ENCODE data around the gene CADPS.
A peak's percentile ranks its signal among the peaks of the same experiment; 100 is the strongest.

Gene CADPS

DNA sequence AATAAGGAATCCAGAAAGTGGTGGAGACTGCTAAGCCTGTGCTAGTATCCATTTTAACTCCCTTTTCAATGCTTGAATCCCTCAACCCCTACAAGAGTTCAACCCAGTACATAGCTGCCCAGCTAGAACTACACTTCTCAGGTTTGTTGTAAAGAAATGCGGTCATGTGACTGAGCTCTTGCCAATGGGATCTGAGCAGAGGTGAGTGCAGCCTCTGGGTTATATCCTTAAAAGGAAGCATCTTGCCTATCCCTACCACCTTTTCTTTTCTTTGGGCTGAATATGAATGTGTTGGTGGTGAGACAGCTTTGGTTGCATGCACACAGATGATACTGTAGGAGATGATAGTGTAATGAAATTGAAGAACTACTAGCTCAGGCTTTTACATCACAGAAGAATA, 139.7 kb downstream of the CADPS start:
- Histone ChIP-seq H3K27ac (ENCODE audit: low read depth, low read length, poor library complexity, severe bottlenecking) (no peak overlapping the region), H3K27me3 (ENCODE audit: insufficient read depth, low read length) (no peaks in the 10 kb centered on the region), H3K36me3 (ENCODE audit: insufficient read depth, low read length) (no peaks in the 10 kb centered on the region), H3F3A (ENCODE audit: insufficient read depth, low read length) (no peaks in the 10 kb centered on the region), H3K4me3 (ENCODE audit: low read depth, low read length, poor library complexity, severe bottlenecking) (no peak overlapping the region), H3K9me2 (ENCODE audit: low read depth, low read length) (no peaks in the 10 kb centered on the region), H2AFZ (ENCODE audit: low read length) (no peak overlapping the region), H3K9me3 (ENCODE audit: low read length) (no peaks in the 10 kb centered on the region), H3K4me2 (ENCODE audit: low read length) (no peak overlapping the region), H4K20me1 (ENCODE audit: insufficient read depth, low read length) (no peaks in the 10 kb centered on the region), H3K4me1 (ENCODE audit: insufficient read depth, low read length, severe bottlenecking) (peaks cover 10% of the 10 kb centered on the region), H3K79me2 (ENCODE audit: insufficient read depth, low read length) (no peaks in the 10 kb centered on the region), H3K9ac (ENCODE audit: low read length) (no peak overlapping the region)
- TF ChIP-seq, protein P1, sequence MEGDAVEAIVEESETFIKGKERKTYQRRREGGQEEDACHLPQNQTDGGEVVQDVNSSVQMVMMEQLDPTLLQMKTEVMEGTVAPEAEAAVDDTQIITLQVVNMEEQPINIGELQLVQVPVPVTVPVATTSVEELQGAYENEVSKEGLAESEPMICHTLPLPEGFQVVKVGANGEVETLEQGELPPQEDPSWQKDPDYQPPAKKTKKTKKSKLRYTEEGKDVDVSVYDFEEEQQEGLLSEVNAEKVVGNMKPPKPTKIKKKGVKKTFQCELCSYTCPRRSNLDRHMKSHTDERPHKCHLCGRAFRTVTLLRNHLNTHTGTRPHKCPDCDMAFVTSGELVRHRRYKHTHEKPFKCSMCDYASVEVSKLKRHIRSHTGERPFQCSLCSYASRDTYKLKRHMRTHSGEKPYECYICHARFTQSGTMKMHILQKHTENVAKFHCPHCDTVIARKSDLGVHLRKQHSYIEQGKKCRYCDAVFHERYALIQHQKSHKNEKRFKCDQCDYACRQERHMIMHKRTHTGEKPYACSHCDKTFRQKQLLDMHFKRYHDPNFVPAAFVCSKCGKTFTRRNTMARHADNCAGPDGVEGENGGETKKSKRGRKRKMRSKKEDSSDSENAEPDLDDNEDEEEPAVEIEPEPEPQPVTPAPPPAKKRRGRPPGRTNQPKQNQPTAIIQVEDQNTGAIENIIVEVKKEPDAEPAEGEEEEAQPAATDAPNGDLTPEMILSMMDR (IDR thresholded peaks at IDR 0.05; ENCODE audit: low read length) = no peak
- TF ChIP-seq EZH2 (IDR thresholded peaks at IDR 0.05; ENCODE audit: borderline replicate concordance, low read length) = no peak

DNA sequence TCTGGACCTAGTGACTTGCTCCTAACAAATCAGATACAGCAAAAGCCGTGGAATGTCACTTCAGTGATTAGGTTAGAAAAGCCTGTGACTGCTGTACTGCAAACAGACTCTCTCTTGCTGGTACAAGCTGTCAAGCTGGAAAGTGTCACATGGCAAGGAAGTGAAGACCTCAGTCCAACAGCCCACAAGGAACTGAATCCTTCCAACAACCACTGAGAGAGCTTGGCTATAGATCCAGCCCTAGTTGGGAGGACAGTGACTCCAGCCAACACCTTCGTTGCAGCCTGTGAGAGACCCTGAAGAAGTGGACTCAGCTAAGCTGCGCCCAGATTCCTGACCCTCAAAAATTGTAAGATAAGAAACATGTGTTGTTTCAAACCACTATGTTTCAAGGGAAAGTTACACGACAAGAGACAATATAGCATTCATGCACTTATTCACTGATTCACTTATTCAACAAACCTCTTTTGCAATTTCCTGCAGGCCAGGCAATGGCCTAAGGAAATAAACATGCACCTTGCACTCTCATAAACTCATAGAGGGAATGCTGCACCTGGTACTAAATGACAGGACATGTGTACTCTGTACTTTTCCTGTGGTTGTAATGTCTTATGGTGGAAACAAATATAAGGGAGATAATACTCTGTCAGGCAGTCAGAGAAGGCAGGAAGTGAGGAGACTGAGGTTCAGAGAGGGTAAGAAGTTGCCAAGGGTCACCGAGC, 142.9 kb downstream of the CADPS start:
- Histone ChIP-seq H3K9me3 (ENCODE audit: low read length) (no peaks in the 10 kb centered on the region), H3K27ac (ENCODE audit: low read depth, low read length, poor library complexity, severe bottlenecking) (no peak overlapping the region), H3K36me3 (ENCODE audit: insufficient read depth, low read length) (no peaks in the 10 kb centered on the region), H3K79me2 (ENCODE audit: insufficient read depth, low read length) (no peaks in the 10 kb centered on the region), H3F3A (ENCODE audit: insufficient read depth, low read length) (no peaks in the 10 kb centered on the region), H3K4me1 (ENCODE audit: insufficient read depth, low read length, severe bottlenecking) (peaks cover 17% of the 10 kb centered on the region), H2AFZ (ENCODE audit: low read length) (peak overlapping the region; percentile 40; the same call in 1 of the 2 replicates), H3K27me3 (ENCODE audit: insufficient read depth, low read length) (no peaks in the 10 kb centered on the region), H3K9ac (ENCODE audit: low read length) (no peak overlapping the region), H4K20me1 (ENCODE audit: insufficient read depth, low read length) (no peaks in the 10 kb centered on the region), H3K4me3 (ENCODE audit: low read depth, low read length, poor library complexity, severe bottlenecking) (no peak overlapping the region), H3K4me2 (ENCODE audit: low read length) (no peak overlapping the region), H3K9me2 (ENCODE audit: low read depth, low read length) (no peaks in the 10 kb centered on the region)
- no peak for TF ChIP-seq EZH2 (IDR thresholded peaks at IDR 0.05; ENCODE audit: borderline replicate concordance, low read length)
- TF ChIP-seq, protein P1 (IDR thresholded peaks at IDR 0.05; ENCODE audit: low read length) = no peak

DNA sequence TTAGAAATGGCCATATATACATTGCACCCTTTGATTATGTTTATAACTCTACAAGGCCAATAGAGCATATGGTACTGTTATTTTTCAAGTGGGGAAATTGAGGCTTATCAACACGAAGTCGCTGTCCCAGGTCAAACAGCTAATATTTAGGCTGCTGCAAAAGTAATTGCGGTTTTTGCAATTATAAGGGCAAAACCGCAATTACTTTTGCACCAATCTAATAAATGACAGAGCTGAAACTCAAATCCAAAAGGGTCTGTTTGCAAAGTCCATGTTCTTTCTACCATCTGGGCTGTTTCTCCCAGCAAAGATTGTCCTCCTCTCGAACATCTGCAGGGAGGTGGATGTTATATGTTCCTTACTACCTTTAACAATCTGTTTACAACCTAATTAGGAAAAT, 147.2 kb downstream of the CADPS start:
- no peak overlapping the region for H3K9ac ChIP-seq (ENCODE audit: low read length)
- H2AFZ ChIP-seq (ENCODE audit: low read length) = no peak overlapping the region
- no peaks in the 10 kb centered on the region for H3K79me2 ChIP-seq (ENCODE audit: insufficient read depth, low read length)
- H3K36me3 ChIP-seq (ENCODE audit: insufficient read depth, low read length) = no peaks in the 10 kb centered on the region
- no peaks in the 10 kb centered on the region for H4K20me1 ChIP-seq (ENCODE audit: insufficient read depth, low read length)
- no peaks in the 10 kb centered on the region for H3F3A ChIP-seq (ENCODE audit: insufficient read depth, low read length)
- TF ChIP-seq EZH2 (IDR thresholded peaks at IDR 0.05; ENCODE audit: borderline replicate concordance, low read length) = no peak
- TF ChIP-seq, protein P1 (IDR thresholded peaks at IDR 0.05; ENCODE audit: low read length) = no peak
- H3K27ac ChIP-seq (ENCODE audit: low read depth, low read length, poor library complexity, severe bottlenecking) = peak overlapping the region; percentile 15
- no peaks in the 10 kb centered on the region for H3K9me3 ChIP-seq (ENCODE audit: low read length)
- no peak overlapping the region for H3K4me3 ChIP-seq (ENCODE audit: low read depth, low read length, poor library complexity, severe bottlenecking)
- H3K9me2 ChIP-seq (ENCODE audit: low read depth, low read length) = no peaks in the 10 kb centered on the region
- no peaks in the 10 kb centered on the region for H3K27me3 ChIP-seq (ENCODE audit: insufficient read depth, low read length)
- no peak overlapping the region for H3K4me2 ChIP-seq (ENCODE audit: low read length)
- H3K4me1 ChIP-seq (ENCODE audit: insufficient read depth, low read length, severe bottlenecking) = peaks cover 53% of the 10 kb centered on the region

Measured in OCI-LY1 (cell line).